Activated T-helper 1 cell treated with anti-CD3 and anti-CD28 coated beads, Interleukin-12 subunit alpha, Interleukin-12 subunit beta, Interleukin-2, Interleukin-4 antibody, amounts not matched to agents 30 ng/mL and 10 ng/mL and 1 ng/mL, durations not matched to agents 14 hours and 24 hours and 36 hours (primary cell): ENCODE data around the gene ANKRD6. TPM values are rescaled to one million over a fixed set of nuclear protein-coding genes. Genes with fewer than 3 reads are reported as not detected.

Source experiments
- DNase-seq: peaks from one replicate; pipeline ENCODE4 v3.0.0; 2021; ENCODE audit warnings: low spot score
- H3K27ac Mint-ChIP-seq: one replicate; pipeline ENCODE4 v1.8.0; 2021; ENCODE audit warnings: mild to moderate bottlenecking, mixed read lengths
- H3K27me3 Mint-ChIP-seq: one replicate; pipeline ENCODE4 v1.8.0; 2022; ENCODE audit warnings: mild to moderate bottlenecking, moderate library complexity, mixed read lengths; ENCODE audit not compliant: insufficient read depth
- H3K36me3 Mint-ChIP-seq: one replicate; pipeline ENCODE4 v1.8.0; 2021; ENCODE audit warnings: low read depth, mixed read lengths
- H3K4me1 Mint-ChIP-seq: one replicate; pipeline ENCODE4 v1.8.0; 2021; ENCODE audit warnings: low read depth, mixed read lengths
- H3K4me3 Mint-ChIP-seq: one replicate; pipeline ENCODE4 v1.8.0; 2021; ENCODE audit warnings: mild to moderate bottlenecking, moderate library complexity, mixed read lengths
- H3K9me3 Mint-ChIP-seq: one replicate; pipeline ENCODE4 v1.8.0; 2021; ENCODE audit warnings: mixed read lengths
- intact Hi-C: fragments of 100-400 bp; cut with micrococcal nuclease; formaldehyde crosslinking; loops from one replicate; pipeline ENCODE4 v1.15.1; 2024
- total RNA-seq: library from RNA; stranded (reverse); gene quantifications from 2 replicates; pipeline ENCODE4 v1.2.3, GENCODE V29; 2022

Gene ANKRD6
- total RNA-seq, 1 donor from 2014 or later: 2.3 TPM

DNA sequence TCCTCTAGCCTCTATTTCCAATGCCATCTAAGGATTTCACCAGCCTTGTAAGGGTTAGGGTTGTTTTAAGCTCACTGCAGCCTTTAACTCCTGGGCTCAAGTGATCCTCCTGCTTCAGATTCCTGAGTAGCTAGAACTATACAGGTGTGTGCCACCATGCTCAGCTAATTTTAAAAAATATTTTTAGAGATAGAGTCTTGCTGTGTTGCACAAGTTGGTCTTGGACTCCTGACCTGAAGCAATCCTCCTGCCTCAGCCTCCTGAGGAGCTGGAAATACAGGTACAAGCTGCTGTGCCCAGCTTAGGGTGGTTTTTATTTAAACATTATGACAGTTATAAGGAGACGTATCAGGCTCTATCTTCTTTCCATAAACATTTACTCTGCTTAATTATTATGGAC lies 26.5 kb downstream of the ANKRD6 start:
- no peak overlapping the region for H3K27ac Mint-ChIP-seq
- H3K9me3 Mint-ChIP-seq: no peaks in the 10 kb centered on the region
- intact Hi-C loops: no loop called here
- H3K4me3 Mint-ChIP-seq: no peak overlapping the region
- peaks cover 13% of the 10 kb centered on the region for H3K27me3 Mint-ChIP-seq
- H3K36me3 Mint-ChIP-seq: no peaks in the 10 kb centered on the region
- DNase-seq: no peak
- no peaks in the 10 kb centered on the region for H3K4me1 Mint-ChIP-seq

DNA sequence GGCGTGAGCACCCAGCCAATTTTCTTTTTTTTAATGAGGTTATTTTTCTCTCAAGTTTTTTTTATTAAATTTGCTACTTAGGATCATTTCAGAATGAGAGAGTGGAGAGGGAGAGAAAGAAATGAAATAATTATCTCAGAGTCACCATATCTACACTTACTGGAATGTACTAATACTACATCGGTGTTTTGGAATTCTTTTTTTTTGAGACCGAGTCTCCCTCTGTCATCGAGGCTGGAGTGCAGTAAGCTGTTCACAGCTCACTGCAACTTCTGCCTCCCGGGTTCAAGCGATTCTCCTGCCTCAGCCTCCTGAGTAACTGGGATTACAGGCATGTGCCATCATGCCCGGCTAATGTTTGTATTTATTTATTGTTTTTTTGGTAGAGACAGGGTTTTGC lies 27.8 kb downstream of the ANKRD6 start:
- DNase-seq: no peak
- no peaks in the 10 kb centered on the region for H3K9me3 Mint-ChIP-seq
- H3K4me1 Mint-ChIP-seq: no peaks in the 10 kb centered on the region
- H3K4me3 Mint-ChIP-seq: no peak overlapping the region
- no peaks in the 10 kb centered on the region for H3K36me3 Mint-ChIP-seq
- H3K27ac Mint-ChIP-seq: no peak overlapping the region
- H3K27me3 Mint-ChIP-seq: peaks cover 12% of the 10 kb centered on the region
- intact Hi-C loops: no loop called here

DNA sequence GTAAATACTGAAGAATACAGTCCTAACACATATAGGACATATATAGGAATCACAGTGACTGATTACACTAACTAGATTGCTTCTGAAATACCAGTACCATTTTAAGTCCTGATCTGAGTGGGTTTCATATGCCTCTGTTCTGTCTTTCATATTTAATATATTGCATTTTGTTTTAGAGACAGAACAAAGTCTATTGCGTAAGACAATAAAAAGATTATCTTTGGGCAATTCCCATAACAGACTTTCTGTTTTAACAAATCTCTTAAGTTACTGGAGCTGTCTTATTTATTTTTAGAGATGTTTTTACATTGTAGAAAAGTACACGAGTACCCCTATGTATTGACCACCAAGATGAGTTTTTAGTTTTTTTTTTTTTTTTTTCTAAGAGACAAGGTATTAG lies 29.6 kb downstream of the ANKRD6 start:
- no peaks in the 10 kb centered on the region for H3K4me1 Mint-ChIP-seq
- peaks cover 10% of the 10 kb centered on the region for H3K27me3 Mint-ChIP-seq
- no peak for DNase-seq
- H3K9me3 Mint-ChIP-seq: no peaks in the 10 kb centered on the region
- no peak overlapping the region for H3K27ac Mint-ChIP-seq
- intact Hi-C loops: no loop called here
- H3K4me3 Mint-ChIP-seq: no peak overlapping the region
- no peaks in the 10 kb centered on the region for H3K36me3 Mint-ChIP-seq

DNA sequence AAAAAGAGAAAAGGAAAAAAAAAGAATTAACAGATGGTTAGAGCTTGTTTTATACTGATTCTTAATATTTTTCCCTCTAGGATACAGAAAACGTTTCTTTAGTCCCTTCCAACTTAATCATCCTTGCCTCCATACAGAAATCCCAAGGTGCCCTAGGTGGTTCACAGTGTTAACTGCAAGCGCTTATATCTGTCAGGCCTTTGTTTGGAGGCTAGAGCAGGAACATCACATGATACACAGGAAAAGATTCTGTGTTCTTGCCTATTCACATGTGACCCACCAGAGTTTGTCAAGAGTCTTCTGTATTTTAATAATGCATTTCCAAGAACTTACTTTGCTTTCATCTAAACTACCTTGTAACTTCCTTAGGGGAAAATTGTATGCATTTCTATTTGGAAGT lies 31.3 kb downstream of the ANKRD6 start:
- Mint-ChIP-seq H3K27ac (no peak overlapping the region), H3K27me3 (peaks cover 14% of the 10 kb centered on the region), H3K4me1 (no peaks in the 10 kb centered on the region), H3K9me3 (no peaks in the 10 kb centered on the region), H3K4me3 (no peak overlapping the region), H3K36me3 (no peaks in the 10 kb centered on the region)
- DNase-seq: no peak
- intact Hi-C loops: no loop called here

DNA sequence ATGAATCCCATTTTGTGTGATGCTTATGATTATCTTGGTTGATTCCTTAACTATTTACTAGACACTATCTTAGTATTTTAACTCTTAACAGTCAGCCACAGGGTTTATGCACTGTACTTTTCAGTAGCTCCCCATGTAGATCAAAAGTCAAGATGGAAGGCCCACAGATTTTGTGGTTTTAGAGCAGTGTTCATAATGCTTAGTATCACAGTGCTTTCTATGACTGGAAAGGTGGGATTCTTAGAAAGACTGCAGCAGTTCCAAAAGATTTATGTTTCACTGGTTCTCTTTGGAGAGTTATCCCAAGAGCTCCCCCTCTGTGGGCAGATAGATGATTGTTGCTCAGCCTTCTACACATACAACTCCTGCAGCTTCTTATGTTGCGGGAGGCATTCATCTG lies 34.5 kb downstream of the ANKRD6 start:
- H3K27ac Mint-ChIP-seq: no peak overlapping the region

DNA sequence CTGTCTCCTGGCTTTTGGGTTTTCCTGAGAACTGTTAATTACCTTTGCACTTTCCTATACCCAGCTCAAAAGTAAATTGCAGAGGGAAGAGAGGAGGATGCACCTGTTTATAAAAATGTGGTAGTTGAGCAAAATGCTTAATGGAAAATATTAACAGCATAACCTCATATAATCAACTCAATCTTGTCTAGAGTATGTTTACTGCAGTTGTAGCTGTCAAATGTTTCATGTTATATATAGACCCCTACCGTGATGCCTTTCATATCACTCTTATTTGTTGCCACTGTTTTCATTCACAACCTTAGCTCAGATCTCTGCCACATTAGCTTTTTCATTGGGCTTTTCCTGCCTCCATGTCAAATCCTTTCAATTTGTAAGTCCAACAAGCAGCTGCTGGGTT lies 36.0 kb downstream of the ANKRD6 start:
- Mint-ChIP-seq H3K4me3 (no peak overlapping the region), H3K9me3 (no peaks in the 10 kb centered on the region), H3K27ac (no peak overlapping the region), H3K4me1 (peaks cover 4% of the 10 kb centered on the region), H3K36me3 (no peaks in the 10 kb centered on the region), H3K27me3 (peaks cover 7% of the 10 kb centered on the region)
- DNase-seq: no peak
- intact Hi-C loops: no loop called here

More for the DNA sequence above, 34.5 kb downstream of the ANKRD6 start:
- intact Hi-C loops: no loop called here
- DNase-seq: no peak
- Mint-ChIP-seq H3K4me3 (no peak overlapping the region), H3K36me3 (no peaks in the 10 kb centered on the region), H3K9me3 (no peaks in the 10 kb centered on the region), H3K4me1 (no peaks in the 10 kb centered on the region), H3K27me3 (peaks cover 9% of the 10 kb centered on the region)

DNA sequence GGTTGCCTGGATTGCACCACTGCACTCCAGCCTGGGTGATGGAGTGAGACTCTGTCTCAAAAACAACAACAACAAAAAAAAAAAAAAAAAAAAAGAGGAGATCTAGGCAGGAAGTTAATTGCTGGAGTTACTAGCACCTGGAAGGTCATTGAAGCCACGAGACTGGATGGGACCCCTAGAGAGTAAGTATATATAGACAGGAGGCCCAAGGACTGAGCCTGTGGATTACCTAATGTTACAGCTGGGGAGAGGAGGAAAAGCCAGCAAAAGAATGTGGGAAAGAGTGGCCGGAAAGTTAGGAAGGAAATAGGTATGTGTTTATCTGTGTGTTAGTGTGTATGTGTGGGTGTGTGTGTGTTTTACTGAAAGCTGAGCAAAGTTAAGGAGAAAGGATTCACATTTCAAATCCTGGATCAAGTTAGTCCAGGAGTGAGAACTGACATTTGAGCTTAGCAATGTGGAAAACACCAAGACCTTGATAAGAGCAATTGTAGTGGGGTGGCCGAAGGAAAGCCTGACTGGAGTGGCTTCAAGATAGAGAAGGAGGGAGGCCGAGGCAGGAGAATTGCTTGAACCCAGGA lies 38.4 kb downstream of the ANKRD6 start:
- intact Hi-C loops: no loop called here
- H3K27me3 Mint-ChIP-seq: peaks cover 7% of the 10 kb centered on the region
- no peak overlapping the region for H3K4me3 Mint-ChIP-seq
- no peak for DNase-seq
- H3K9me3 Mint-ChIP-seq: peaks cover 5% of the 10 kb centered on the region
- no peaks in the 10 kb centered on the region for H3K36me3 Mint-ChIP-seq
- no peak overlapping the region for H3K27ac Mint-ChIP-seq
- H3K4me1 Mint-ChIP-seq: peaks cover 21% of the 10 kb centered on the region

DNA sequence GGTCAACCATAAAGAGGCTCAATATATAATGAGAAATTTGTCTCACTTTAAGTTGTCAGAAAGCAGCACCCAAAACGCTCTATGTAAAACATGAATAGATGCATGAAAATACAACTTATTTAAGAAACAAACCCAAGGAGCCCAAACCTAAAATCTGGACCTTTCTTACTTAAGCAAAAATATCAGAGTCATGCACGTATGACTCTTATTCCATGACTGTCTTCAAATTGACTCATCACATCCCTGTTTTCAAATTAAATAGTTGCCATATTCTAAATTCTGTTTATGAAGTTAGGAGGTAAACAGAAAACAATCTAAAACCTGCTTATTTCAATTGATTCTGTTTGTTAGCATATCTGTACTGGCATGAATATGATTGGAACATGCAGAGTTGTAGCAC lies 42.1 kb downstream of the ANKRD6 start:
- peaks cover 25% of the 10 kb centered on the region for H3K4me1 Mint-ChIP-seq
- H3K27ac Mint-ChIP-seq: no peak overlapping the region
- DNase-seq: no peak
- H3K27me3 Mint-ChIP-seq: peaks cover 3% of the 10 kb centered on the region
- no peak overlapping the region for H3K4me3 Mint-ChIP-seq
- intact Hi-C loops: loop anchor here (1.0 to 5.0 kb wide), 3 partner anchors 43 to 512 kb away; partner anchors contain the start of genes ANKRD6 and RNGTT
- peaks cover 5% of the 10 kb centered on the region for H3K9me3 Mint-ChIP-seq
- peaks cover 2% of the 10 kb centered on the region for H3K36me3 Mint-ChIP-seq

DNA sequence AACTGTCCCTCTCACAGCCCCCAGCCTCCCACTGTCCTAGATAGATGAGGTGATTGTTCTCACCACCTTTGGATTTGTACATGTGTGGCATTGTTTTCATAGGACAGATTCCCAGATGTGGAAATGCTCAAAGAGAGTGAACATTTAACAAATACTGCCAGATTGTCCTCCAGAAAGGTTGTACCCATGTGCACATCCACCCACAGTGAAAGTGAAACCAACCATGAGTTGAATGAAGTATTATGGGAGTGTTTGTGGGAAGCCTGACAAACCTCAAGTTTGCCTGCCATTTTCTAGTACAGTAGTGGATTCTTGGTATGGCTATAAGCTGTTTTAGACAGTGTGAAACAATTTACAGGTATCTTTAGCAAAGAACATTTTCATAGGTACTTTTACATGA lies 42.7 kb downstream of the ANKRD6 start:
- DNase-seq: peak; percentile 38

DNA sequence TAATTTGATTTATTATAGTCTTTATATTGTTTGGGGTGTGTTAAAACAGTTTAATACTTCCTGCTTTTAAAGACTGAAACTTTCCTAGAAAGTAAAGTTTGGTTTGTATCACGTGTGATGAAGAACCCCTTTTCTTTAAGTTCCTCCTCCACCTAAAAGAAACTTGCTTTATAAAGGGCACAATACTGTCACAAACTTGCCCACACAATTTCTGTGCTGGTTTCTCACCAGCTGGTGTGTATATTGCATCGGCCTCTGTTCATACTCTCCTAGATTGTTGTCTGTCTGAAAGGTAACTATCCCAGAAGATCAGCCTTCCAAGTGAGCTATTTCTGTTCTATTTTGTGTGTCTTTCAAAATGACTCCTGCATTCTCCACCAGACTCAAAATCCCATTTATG lies 46.9 kb downstream of the ANKRD6 start:
- Mint-ChIP-seq H3K27ac (no peak overlapping the region), H3K9me3 (peaks cover 5% of the 10 kb centered on the region), H3K4me1 (peaks cover 14% of the 10 kb centered on the region), H3K27me3 (peaks cover 18% of the 10 kb centered on the region), H3K4me3 (no peak overlapping the region), H3K36me3 (peaks cover 2% of the 10 kb centered on the region)
- intact Hi-C loops: loop anchor here (5.0 kb wide), 1 partner anchor 48 kb away; the partner anchor contains the start of gene ANKRD6
- no peak for DNase-seq

More for the DNA sequence above, 42.7 kb downstream of the ANKRD6 start:
- H3K9me3 Mint-ChIP-seq: peaks cover 5% of the 10 kb centered on the region
- peaks cover 2% of the 10 kb centered on the region for H3K36me3 Mint-ChIP-seq
- H3K27me3 Mint-ChIP-seq: peaks cover 3% of the 10 kb centered on the region
- peak overlapping the region; percentile 5 for H3K4me3 Mint-ChIP-seq
- peak overlapping the region; percentile 37 for H3K27ac Mint-ChIP-seq
- intact Hi-C loops: loop anchor here (1.0 to 5.0 kb wide), 3 partner anchors 43 to 512 kb away; partner anchors contain the start of genes ANKRD6 and RNGTT
- H3K4me1 Mint-ChIP-seq: peaks cover 27% of the 10 kb centered on the region

DNA sequence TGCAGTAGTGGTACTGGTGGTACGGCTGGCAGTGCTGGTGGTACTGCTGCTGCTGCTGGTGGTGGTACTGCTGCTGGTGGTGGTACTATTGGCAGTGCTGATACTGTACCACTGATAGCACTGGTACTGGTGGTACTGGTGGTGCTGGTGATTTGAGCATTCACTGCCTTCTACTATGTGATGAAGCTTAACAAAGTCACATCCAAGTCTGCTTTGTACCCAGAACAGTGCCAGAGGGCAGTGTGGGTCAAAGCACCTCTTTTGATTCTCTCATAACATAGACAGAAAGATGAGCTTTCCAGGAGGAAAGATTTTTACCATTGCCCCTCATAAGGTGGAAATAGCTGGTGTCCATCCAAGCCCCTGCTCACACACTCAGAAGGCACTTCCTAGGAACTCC lies 48.7 kb downstream of the ANKRD6 start:
- DNase-seq: no peak
- no peak overlapping the region for H3K27ac Mint-ChIP-seq
- H3K27me3 Mint-ChIP-seq: peaks cover 18% of the 10 kb centered on the region
- H3K36me3 Mint-ChIP-seq: peaks cover 2% of the 10 kb centered on the region
- no peak overlapping the region for H3K4me3 Mint-ChIP-seq
- no peaks in the 10 kb centered on the region for H3K9me3 Mint-ChIP-seq
- peaks cover 5% of the 10 kb centered on the region for H3K4me1 Mint-ChIP-seq
- intact Hi-C loops: no loop called here

DNA sequence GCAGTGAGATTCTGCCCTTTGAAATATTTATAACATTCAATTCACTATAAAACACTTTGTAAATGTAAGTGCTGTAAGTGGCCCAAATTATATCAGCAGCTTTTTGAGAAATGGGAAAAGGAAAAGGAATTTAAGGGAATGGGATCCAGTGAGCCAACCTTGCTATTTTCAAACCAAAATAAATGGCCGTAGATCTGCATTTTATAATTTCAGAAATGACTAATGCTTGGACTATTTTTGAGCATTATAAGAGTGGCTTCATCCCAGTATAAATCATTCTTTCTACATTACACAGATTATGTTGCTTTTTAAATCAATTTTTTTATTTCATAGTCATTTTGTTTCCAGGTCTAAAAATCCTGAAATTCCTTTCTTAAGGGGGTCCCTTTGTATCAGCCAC lies 49.2 kb downstream of the ANKRD6 start:
- Mint-ChIP-seq H3K36me3 (peaks cover 2% of the 10 kb centered on the region), H3K27ac (no peak overlapping the region), H3K4me3 (no peak overlapping the region), H3K4me1 (peaks cover 5% of the 10 kb centered on the region), H3K27me3 (peaks cover 18% of the 10 kb centered on the region), H3K9me3 (no peaks in the 10 kb centered on the region)
- DNase-seq: no peak
- intact Hi-C loops: no loop called here

DNA sequence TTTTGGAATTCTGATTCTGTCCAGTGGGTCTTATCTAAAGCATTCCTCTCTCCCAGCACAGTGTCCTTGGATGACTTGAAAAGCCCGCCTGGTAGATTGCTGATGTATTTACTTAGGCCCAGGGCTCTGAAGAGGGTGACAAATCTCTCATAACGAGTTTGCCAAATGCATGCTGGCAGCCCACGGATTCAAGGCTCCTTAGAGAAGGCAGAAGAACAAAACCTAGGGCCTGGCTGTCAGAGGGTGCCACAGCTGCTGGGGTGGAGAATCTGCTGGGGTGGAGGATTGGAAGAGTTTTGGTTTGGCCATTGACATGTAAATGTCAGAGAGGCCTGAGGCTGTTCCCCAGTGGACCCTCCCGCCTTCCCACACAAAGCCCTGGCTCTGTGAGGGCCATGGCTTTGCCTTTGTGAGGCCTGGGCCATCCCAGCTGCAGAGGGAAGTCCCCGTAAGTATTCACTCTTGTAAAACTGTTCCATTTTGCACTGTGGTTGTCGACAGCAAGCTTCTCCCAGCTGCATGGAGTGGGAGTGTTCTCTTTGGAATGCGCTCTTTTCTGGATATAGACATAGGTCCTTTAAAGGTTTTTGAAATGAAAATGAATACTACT lies 50.3 kb downstream of the ANKRD6 start:
- no peak overlapping the region for H3K27ac Mint-ChIP-seq
- peaks cover 18% of the 10 kb centered on the region for H3K27me3 Mint-ChIP-seq
- H3K9me3 Mint-ChIP-seq: no peaks in the 10 kb centered on the region
- no peaks in the 10 kb centered on the region for H3K36me3 Mint-ChIP-seq
- no peak overlapping the region for H3K4me3 Mint-ChIP-seq
- peaks cover 5% of the 10 kb centered on the region for H3K4me1 Mint-ChIP-seq
- intact Hi-C loops: no loop called here
- DNase-seq: no peak
